H1 (cell line): Measurements from ENCODE around the gene RIPOR3. TPM values are rescaled to one million over a fixed set of nuclear protein-coding genes. Genes with fewer than 3 reads are reported as not detected.
A peak's percentile ranks its signal among the peaks of the same experiment; 100 is the strongest.

ENCODE experiments used
- CTCF ChIA-PET: fragments of 300-600 bp; sonication (Branson Sonifier 250); formaldehyde crosslinking; loops from one replicate; lab custom pipeline; 2021; ENCODE audit not compliant: partially characterized antibody; lab: Charles Lee
- POLR2A ChIA-PET: fragments of 300-600 bp; sonication (Branson Sonifier 250); formaldehyde crosslinking; loops from one replicate; lab custom pipeline; 2021; ENCODE audit warnings: inconsistent platforms; ENCODE audit not compliant: partially characterized antibody; lab: Charles Lee
- DNase-seq, 2 experiments: peaks; one replicate each; pipeline versions ENCODE4 v3.0.0 to v3.0.0-alpha.2; 2010 to 2022; ENCODE audit warnings: low spot score in 2 of 2, low read depth in 1 of 2, mixed read lengths in 1 of 2
- FAIRE-seq: peaks from 2 replicates; lab custom pipeline; 2011; peaks lifted over from hg19 to GRCh38; lab: Jason Lieb, UNC
- H2AFZ ChIP-seq: 2 replicates; pipeline ENCODE4 v1.8.1; 2012; ENCODE audit warnings: low read length, inconsistent platforms
- H2AK5ac ChIP-seq: 2 replicates; pipeline ENCODE4 v1.6.1; 2013; ENCODE audit warnings: low read depth, low read length
- H2BK120ac ChIP-seq: replicated peaks from 2 replicates; pipeline ENCODE3; 2013; ENCODE audit warnings: low read depth, low read length, inconsistent platforms
- H2BK12ac ChIP-seq: 2 replicates; pipeline ENCODE4 v1.6.1; 2013; ENCODE audit warnings: low read depth, low read length
- H2BK15ac ChIP-seq: 2 replicates; pipeline ENCODE4 v1.6.1; 2013; ENCODE audit warnings: low read length
- H2BK20ac ChIP-seq: 2 replicates; pipeline ENCODE4 v1.6.1; 2013; ENCODE audit warnings: low read length
- H2BK5ac ChIP-seq: 2 replicates; pipeline ENCODE4 v1.6.1; 2013; ENCODE audit warnings: low read depth, low read length
- H3K14ac ChIP-seq: 2 replicates; pipeline ENCODE4 v1.6.1; 2013; ENCODE audit warnings: inconsistent platforms; ENCODE audit not compliant: insufficient read length
- H3K18ac ChIP-seq: 2 replicates; pipeline ENCODE4 v1.6.1; 2013; ENCODE audit warnings: low read length; ENCODE audit errors: extremely low read depth
- H3K23ac ChIP-seq: 2 replicates; pipeline ENCODE4 v1.6.1; 2013; ENCODE audit warnings: inconsistent platforms; ENCODE audit not compliant: insufficient read length
- H3K23me2 ChIP-seq: 2 replicates; pipeline ENCODE4 v1.6.1; 2013; ENCODE audit warnings: low read depth, low read length
- H3K27ac ChIP-seq: 2 replicates; pipeline ENCODE4 v1.6.1; 2011; ENCODE audit warnings: low read depth, low read length, inconsistent platforms
- H3K27me3 ChIP-seq, 4 experiments: replicated peaks in 1 of 4; 1 replicate in 1 of 4; 2 replicates in 3 of 4; pipeline versions ENCODE4 v1.6.1 to v1.8.1; 2011 to 2013; ENCODE audit warnings: low read length in 3 of 4, mild to moderate bottlenecking in 3 of 4, inconsistent platforms in 2 of 4, mixed read lengths in 2 of 4, moderate library complexity in 1 of 4; ENCODE audit not compliant: control insufficient read depth in 3 of 4, insufficient read depth in 3 of 4; ENCODE audit errors: extremely low read depth in 1 of 4
- H3K36me3 ChIP-seq, 4 experiments: 2 replicates each; pipeline versions ENCODE4 v1.6.1 to v1.8.1; 2011 to 2013; ENCODE audit warnings: mild to moderate bottlenecking in 4 of 4, low read length in 3 of 4, moderate library complexity in 2 of 4, control low read depth in 1 of 4, inconsistent platforms in 1 of 4; ENCODE audit not compliant: insufficient read depth in 4 of 4, control insufficient read depth in 2 of 4
- H3K4ac ChIP-seq: replicated peaks from 2 replicates; pipeline ENCODE3; 2013; ENCODE audit warnings: low read length, low read depth, mixed read lengths, inconsistent platforms; ENCODE audit not compliant: insufficient read length
- H3K4me1 ChIP-seq, 4 experiments: replicated peaks in 1 of 4; 1 replicate in 1 of 4; 2 replicates in 3 of 4; pipeline versions ENCODE4 v1.6.1 to v1.8.1; 2011 to 2013; ENCODE audit warnings: low read length in 3 of 4, inconsistent platforms in 2 of 4, mixed read lengths in 1 of 4; ENCODE audit not compliant: insufficient read depth in 4 of 4, control insufficient read depth in 3 of 4
- H3K4me2 ChIP-seq, 2 experiments: 2 replicates each; pipeline versions ENCODE4 v1.6.1 to v1.8.1; 2011 to 2013; ENCODE audit warnings: low read depth in 2 of 2, low read length in 2 of 2, control low read depth in 1 of 2, inconsistent platforms in 1 of 2, mild to moderate bottlenecking in 1 of 2; ENCODE audit not compliant: insufficient read depth in 1 of 2
- H3K4me3 ChIP-seq, 4 experiments: fragments of 200-600, 300-600 bp in 1 of 4; sonication (generic), shearing (Covaris generic), sonication (Bioruptor Twin) in 1 of 4; 2 replicates each; pipeline versions ENCODE4 v1.5.1 to v1.8.1; 2011 to 2016; ENCODE audit warnings: low read length in 4 of 4, low read depth in 3 of 4, control low read depth in 2 of 4, inconsistent platforms in 2 of 4, mild to moderate bottlenecking in 2 of 4, mixed read lengths in 1 of 4, moderate library complexity in 1 of 4; ENCODE audit not compliant: insufficient read depth in 2 of 4; ENCODE audit errors: extremely low read depth in 1 of 4
- H3K56ac ChIP-seq: replicated peaks from 2 replicates; pipeline ENCODE3; 2013; ENCODE audit warnings: low read depth, mild to moderate bottlenecking, mixed read lengths, low read length, inconsistent platforms; ENCODE audit not compliant: insufficient read length
- H3K79me1 ChIP-seq: 2 replicates; pipeline ENCODE4 v1.6.1; 2013; ENCODE audit warnings: low read depth, low read length, control low read depth
- H3K79me2 ChIP-seq, 2 experiments: 2 replicates each; pipeline versions ENCODE4 v1.6.1 to v1.8.1; 2012 to 2013; ENCODE audit warnings: low read length in 2 of 2, mild to moderate bottlenecking in 2 of 2, inconsistent platforms in 1 of 2; ENCODE audit not compliant: insufficient read depth in 2 of 2, control insufficient read depth in 1 of 2
- H3K9ac ChIP-seq, 4 experiments: replicated peaks in 1 of 4; 1 replicate in 1 of 4; 2 replicates in 3 of 4; pipeline versions ENCODE4 v1.6.1 to v1.8.1; 2011 to 2013; ENCODE audit warnings: low read depth in 3 of 4, low read length in 3 of 4, control low read depth in 2 of 4, mild to moderate bottlenecking in 2 of 4, moderate library complexity in 2 of 4, inconsistent platforms in 1 of 4; ENCODE audit errors: extremely low read depth in 1 of 4
- H3K9me3 ChIP-seq, 2 experiments: 2 replicates each; pipeline versions ENCODE4 v1.6.1 to v1.8.1; 2012 to 2013; ENCODE audit warnings: mild to moderate bottlenecking in 2 of 2, moderate library complexity in 2 of 2, control low read depth in 1 of 2, inconsistent platforms in 1 of 2, low read depth in 1 of 2, low read length in 1 of 2, mixed read lengths in 1 of 2; ENCODE audit not compliant: insufficient read depth in 2 of 2
- H4K20me1 ChIP-seq, 2 experiments: replicated peaks in 1 of 2; 2 replicates each; pipeline versions ENCODE3 to v1.8.1; 2011 to 2013; ENCODE audit warnings: inconsistent platforms in 2 of 2, low read length in 2 of 2, mild to moderate bottlenecking in 1 of 2; ENCODE audit not compliant: insufficient read depth in 2 of 2, control insufficient read depth in 1 of 2
- H4K5ac ChIP-seq: 2 replicates; pipeline ENCODE4 v1.6.1; 2013; ENCODE audit warnings: low read length, low read depth, mixed read lengths, inconsistent platforms; ENCODE audit not compliant: insufficient read length
- H4K8ac ChIP-seq: 2 replicates; pipeline ENCODE4 v1.8.0; 2013; ENCODE audit warnings: mild to moderate bottlenecking, moderate library complexity, low read length, inconsistent platforms; ENCODE audit not compliant: insufficient read depth; ENCODE audit errors: extremely low read depth
- H4K91ac ChIP-seq: replicated peaks from 2 replicates; pipeline ENCODE3; 2013; ENCODE audit warnings: low read length, mixed read lengths, inconsistent platforms; ENCODE audit not compliant: insufficient read length
- TCF12 ChIP-seq: IDR thresholded peaks from 2 replicates; pipeline ENCODE4 v1.6.1; 2011; ENCODE audit warnings: low read depth, mild to moderate bottlenecking, low read length
- TEAD4 ChIP-seq: IDR thresholded peaks from 2 replicates; pipeline ENCODE4 v1.6.1; 2012; ENCODE audit warnings: low read depth, low read length, inconsistent platforms, mixed read lengths
- WGBS, 2 experiments: shearing (Covaris generic) in 1 of 2; methylation state at CpG; one replicate each; pipeline versions ENCODE4 v1.1.6 to v1.1.7; 2013 to 2015; ENCODE audit warnings: low lambda C conversion rate in 2 of 2, mixed read lengths in 2 of 2, inconsistent platforms in 1 of 2, low coverage in 1 of 2, missing lambda C conversion rate in 1 of 2; ENCODE audit not compliant: insufficient replicate concordance in 2 of 2, insufficient coverage in 1 of 2, insufficient read length in 1 of 2; ENCODE audit errors: extremely low coverage in 1 of 2, missing lambda C conversion rate in 1 of 2; 5-methylcytosine and 5-hydroxymethylcytosine counted together
- polyA plus RNA-seq, 7 experiments: library from polyadenylated mRNA; depleted of rRNA in 3 of 7; stranded (reverse) in 5 of 7; unstranded in 2 of 7; fragments of >200 nt in 5 of 7; fragments of 200-250 nt in 2 of 7; gene quantifications; 1 replicate in 5 of 7; 2 replicates in 1 of 7; 4 replicates in 1 of 7; pipeline versions ENCODE4 v1.2.1 to v1.2.3, GENCODE V29; 2011 to 2013; ENCODE audit warnings: missing spikeins in 2 of 7, mixed read lengths in 2 of 7
- total RNA-seq: library from RNA; stranded (reverse); fragmentation: NEBNext Ultra II Directional; extraction: Animal tissue kit (Norgen Biotek cat#: 25700); gene quantifications from 2 replicates; pipeline ENCODE4 v1.2.1, GENCODE V29; 2021

The RIPOR3 gene
- total and polyA plus RNA-seq, 2 of the 8 experiments (the other 6 are each of a cell fraction or from before 2014, with no cell fraction given): 3.6 to 4.5 TPM

DNA sequence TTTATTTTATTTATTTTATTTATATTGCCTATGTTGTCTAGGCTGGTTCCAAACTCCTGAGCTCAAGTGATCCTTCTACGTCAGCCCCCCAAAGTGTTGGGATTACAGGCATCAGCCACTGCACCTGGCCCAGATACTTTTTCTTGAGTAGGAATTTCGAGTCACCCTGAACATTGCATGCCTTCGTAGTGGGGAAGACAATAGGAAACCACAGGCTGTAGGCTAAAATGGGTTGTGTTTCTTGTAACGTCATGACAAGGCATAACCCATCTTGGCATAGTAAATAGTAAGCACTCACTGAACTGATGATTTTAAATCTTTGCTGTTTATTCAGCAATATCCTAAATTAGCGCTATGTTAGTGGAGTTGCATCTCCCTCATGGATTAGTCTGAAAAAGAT, 146.2 kb downstream of the RIPOR3 start:
- POLR2A ChIA-PET: interaction anchor here (1.8 kb wide), 1 partner anchor 12 kb away, joined by 4 read pairs; no protein-coding TSS in a partner anchor
- Histone ChIP-seq H3K4me2 (no peak overlapping the region), H2BK12ac (no peak overlapping the region), H2AFZ (no peak overlapping the region), H3K56ac (no peak overlapping the region), H3K79me2 (peaks cover 5 to 28% of the 10 kb centered on the region in 2 experiments; a peak in 2 of 4 replicates), H3K4ac (no peak overlapping the region), H3K79me1 (peaks cover 6% of the 10 kb centered on the region), H3K18ac (no peak overlapping the region), H3K36me3 (no peaks in the 10 kb centered on the region), H4K8ac (no peak overlapping the region), H3K4me1 (peaks cover 0 to 6% (median 3%) of the 10 kb centered on the region in 4 experiments; a peak in 3 of 7 replicates), H3K14ac (no peak overlapping the region), H3K9me3 (no peaks in the 10 kb centered on the region), H3K4me3 (no peak overlapping the region), H4K20me1 (peaks cover 5 to 7% of the 10 kb centered on the region in 2 experiments), H3K27ac (no peak overlapping the region), H2BK15ac (no peak overlapping the region), H3K9ac (no peak overlapping the region; a peak in 1 of 7 replicates), H2BK20ac (no peak overlapping the region), H3K23me2 (no peaks in the 10 kb centered on the region), H3K23ac (no peak overlapping the region), H2BK5ac (no peak overlapping the region), H3K27me3 (no peaks in the 10 kb centered on the region), H2BK120ac (no peak overlapping the region), H4K5ac (no peak overlapping the region), H2AK5ac (no peak overlapping the region), H4K91ac (no peak overlapping the region)
- FAIRE-seq: no peak
- peak in 1 of 2 experiments; percentile 33 for DNase-seq
- WGBS, 2 experiments: 93% methylated on average over 5 of the region's 5 CpGs; no CpG with 5 or more reads in 1 of the 2 experiments
- CTCF ChIA-PET: interaction anchor here (0.6 to 1.7 kb wide), 7 partner anchors 13 to 33 kb away, joined by 3 to 5 read pairs (median 4); no protein-coding TSS in a partner anchor
- TF ChIP-seq TEAD4 (0 out of 2 replicates have a peak, but pooled peaks have one; percentile 9), TCF12 (no peak)
